Choroid plexus epithelial cell (primary cell): ENCODE results near the gene GCNT1.

Experiments
- DNase-seq: peaks from one replicate; pipeline ENCODE4 v3.0.0-alpha.2; 2010; ENCODE audit warnings: low read depth
- H3K4me3 ChIP-seq: 2 replicates; pipeline ENCODE4 v1.5.1; 2011; ENCODE audit warnings: low read depth, mild to moderate bottlenecking, control low read depth, low read length, moderate library complexity
- TF ChIP-seq, protein P1 (sequence below): conservative IDR thresholded peaks from 2 replicates; pipeline ENCODE4 v1.5.1; 2011; ENCODE audit warnings: low read depth, mild to moderate bottlenecking, control low read depth, inconsistent platforms, low read length, moderate library complexity

The GCNT1 gene

DNA sequence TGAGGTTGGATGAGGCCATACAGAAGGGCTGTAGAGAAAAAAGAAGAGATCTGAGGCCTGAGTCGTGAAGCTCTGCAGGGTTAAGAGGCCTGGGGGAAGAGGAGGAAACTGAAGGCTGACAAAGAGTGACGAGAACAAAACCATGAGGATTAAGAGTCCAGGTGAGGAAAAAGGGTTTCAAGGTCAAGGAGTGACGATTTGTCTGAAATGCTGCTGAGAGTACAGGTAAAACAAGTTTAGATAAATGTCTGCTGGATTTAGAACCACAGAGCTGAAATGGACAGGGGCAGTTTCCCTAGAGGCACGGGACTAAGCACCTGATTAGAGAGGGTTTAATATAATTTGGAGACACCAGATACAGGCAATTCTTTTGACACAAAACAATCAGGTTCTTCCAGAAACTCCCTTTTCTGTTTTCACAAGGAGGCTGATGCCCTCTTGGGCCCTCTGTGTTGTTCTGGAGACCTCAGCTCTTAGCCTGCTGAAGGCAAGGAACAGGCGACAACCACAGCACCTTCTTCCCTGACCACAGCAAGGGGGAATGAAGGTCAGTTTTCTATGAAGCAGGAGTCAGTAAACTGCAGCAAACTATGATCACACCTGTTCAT lies 14.6 kb upstream of the GCNT1 start:
- DNase-seq = no peak
- TF ChIP-seq, protein P1, sequence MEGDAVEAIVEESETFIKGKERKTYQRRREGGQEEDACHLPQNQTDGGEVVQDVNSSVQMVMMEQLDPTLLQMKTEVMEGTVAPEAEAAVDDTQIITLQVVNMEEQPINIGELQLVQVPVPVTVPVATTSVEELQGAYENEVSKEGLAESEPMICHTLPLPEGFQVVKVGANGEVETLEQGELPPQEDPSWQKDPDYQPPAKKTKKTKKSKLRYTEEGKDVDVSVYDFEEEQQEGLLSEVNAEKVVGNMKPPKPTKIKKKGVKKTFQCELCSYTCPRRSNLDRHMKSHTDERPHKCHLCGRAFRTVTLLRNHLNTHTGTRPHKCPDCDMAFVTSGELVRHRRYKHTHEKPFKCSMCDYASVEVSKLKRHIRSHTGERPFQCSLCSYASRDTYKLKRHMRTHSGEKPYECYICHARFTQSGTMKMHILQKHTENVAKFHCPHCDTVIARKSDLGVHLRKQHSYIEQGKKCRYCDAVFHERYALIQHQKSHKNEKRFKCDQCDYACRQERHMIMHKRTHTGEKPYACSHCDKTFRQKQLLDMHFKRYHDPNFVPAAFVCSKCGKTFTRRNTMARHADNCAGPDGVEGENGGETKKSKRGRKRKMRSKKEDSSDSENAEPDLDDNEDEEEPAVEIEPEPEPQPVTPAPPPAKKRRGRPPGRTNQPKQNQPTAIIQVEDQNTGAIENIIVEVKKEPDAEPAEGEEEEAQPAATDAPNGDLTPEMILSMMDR = no peak
- no peak overlapping the region for H3K4me3 ChIP-seq

GRCh38 chr9:76445976-76446375 lies 13.0 kb upstream of the GCNT1 start:
- DNase-seq = no peak
- TF ChIP-seq, protein P1 = no peak
- H3K4me3 ChIP-seq = no peak overlapping the region

- TF ChIP-seq, protein P1 = no peak
- no peak overlapping the region for H3K4me3 ChIP-seq
- no peak for DNase-seq
These were observed 10.5 kb upstream of the GCNT1 start for GRCh38 chr9:76448501-76448900.

- peak; percentile 86 for DNase-seq
- TF ChIP-seq, protein P1 = no peak
- no peak overlapping the region for H3K4me3 ChIP-seq
These were observed 7.7 kb upstream of the GCNT1 start for GRCh38 chr9:76451234-76451633.

DNA sequence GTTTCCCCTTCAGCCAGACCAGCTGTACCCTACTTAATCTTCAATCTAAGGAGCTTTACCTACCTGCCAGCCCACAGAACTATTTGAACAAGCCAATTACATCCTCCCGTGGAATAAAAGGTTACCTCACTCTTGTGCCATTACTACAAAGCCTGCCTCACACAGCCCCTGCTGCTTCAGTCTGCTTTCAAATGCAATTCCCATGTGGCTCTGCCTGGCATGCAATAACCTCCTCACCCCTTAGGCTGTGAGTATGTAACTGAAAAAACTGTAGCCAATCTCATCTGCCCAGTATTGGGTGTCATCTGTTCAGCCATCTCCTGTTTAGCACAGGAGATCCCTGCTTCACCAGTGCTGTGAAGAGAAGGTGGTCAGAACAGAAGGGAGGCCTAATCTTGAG lies 6.1 kb upstream of the GCNT1 start:
- DNase-seq = no peak
- TF ChIP-seq, protein P1 = no peak
- no peak overlapping the region for H3K4me3 ChIP-seq

DNA sequence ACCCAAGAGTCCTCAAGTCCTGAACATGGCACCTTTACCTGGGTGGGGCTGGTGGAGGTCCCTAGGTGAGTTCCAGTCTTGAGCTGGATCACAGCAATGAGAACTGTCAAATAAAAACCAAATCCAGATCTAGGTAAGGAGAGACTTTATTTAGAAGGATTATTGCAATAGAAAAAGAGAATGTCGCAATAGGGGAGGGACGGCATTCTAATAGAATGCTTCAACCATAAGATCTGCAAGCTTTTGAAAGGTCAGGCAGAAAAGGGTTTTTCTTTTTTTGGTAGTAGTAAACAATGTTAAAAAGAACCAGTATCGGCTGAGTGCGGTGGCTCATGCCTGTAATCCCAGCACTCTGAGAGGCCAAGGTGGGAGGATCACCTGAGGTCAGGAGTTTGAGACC lies 5.2 kb upstream of the GCNT1 start:
- TF ChIP-seq, protein P1 = no peak
- DNase-seq = peak; percentile 89
- no peak overlapping the region for H3K4me3 ChIP-seq

DNA sequence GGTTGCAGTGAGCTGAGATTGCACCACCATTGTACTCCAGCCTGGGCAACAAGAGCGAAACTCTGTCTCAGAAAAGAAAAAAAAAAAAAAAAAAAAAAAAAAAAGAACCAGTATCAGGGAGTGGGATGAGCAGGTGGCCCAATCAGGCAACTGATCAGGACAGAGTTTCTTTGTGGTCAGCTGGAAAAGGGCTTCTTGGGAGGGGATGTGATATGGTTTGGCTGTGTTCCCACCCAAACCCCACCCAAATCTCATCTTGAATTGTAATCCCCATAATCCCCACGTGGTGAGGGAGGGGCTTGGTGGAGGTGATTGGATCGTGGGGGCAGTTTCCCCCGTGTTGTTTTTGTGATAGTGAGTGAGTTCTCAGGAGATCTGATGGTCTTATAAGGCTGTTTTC lies 4.7 kb upstream of the GCNT1 start:
- DNase-seq = no peak
- TF ChIP-seq, protein P1 = no peak

More for the DNA sequence above, 4.7 kb upstream of the GCNT1 start:
- no peak overlapping the region for H3K4me3 ChIP-seq
